Measurements from ENCODE around the gene CAMK4. TPM values are rescaled to one million over a fixed set of nuclear protein-coding genes. Genes with fewer than 3 reads are reported as not detected.
A peak's percentile ranks its signal among the peaks of the same experiment; 100 is the strongest.

CAMK4 gene
- total and polyA plus RNA-seq, 7 donors: 0.02 to 1.00 (median 0.15) TPM; not detected in 1

DNA sequence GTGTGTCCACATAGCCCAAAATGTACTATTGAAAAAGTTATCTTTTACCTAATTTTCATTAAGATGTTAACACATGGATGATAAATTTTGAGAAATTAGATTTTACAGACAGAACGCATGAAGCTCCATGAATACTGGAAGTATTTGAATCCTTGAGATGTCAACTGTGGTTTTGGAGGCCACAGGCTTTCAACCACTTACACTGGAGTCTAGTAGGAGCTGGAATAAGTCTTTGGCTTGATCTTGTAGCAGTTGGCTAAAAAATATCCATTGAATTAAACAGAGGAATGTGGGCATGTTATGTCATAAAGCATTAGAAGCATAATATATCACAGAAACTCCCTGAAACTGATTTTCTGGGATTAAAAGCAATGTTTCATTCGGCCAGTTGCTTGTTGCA lies 52.9 kb downstream of the CAMK4 start:
- Histone ChIP-seq H3K27me3 (ENCODE audit: insufficient read depth in 3 of 3, low read length in 2 of 3) (peaks cover 0 to 2% (median 0%) of the 10 kb centered on the region in 3 donors), H3K9me3 (no peaks in the 10 kb centered on the region), H3K4me3 (no peak overlapping the region), H3K27ac (no peak overlapping the region), H3K4me1 (no peaks in the 10 kb centered on the region), H3K36me3 (ENCODE audit: insufficient read depth in 1 of 2, low read depth in 1 of 2) (no peaks in the 10 kb centered on the region)
- TF ChIP-seq, protein P1, sequence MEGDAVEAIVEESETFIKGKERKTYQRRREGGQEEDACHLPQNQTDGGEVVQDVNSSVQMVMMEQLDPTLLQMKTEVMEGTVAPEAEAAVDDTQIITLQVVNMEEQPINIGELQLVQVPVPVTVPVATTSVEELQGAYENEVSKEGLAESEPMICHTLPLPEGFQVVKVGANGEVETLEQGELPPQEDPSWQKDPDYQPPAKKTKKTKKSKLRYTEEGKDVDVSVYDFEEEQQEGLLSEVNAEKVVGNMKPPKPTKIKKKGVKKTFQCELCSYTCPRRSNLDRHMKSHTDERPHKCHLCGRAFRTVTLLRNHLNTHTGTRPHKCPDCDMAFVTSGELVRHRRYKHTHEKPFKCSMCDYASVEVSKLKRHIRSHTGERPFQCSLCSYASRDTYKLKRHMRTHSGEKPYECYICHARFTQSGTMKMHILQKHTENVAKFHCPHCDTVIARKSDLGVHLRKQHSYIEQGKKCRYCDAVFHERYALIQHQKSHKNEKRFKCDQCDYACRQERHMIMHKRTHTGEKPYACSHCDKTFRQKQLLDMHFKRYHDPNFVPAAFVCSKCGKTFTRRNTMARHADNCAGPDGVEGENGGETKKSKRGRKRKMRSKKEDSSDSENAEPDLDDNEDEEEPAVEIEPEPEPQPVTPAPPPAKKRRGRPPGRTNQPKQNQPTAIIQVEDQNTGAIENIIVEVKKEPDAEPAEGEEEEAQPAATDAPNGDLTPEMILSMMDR (IDR thresholded peaks at IDR 0.05): no peak
- 49 to 51% (median 50%) methylated on average over 2 of the region's 2 CpGs for WGBS, 3 donors
- DNase-seq: no peak
- ATAC-seq: no peak
- intact Hi-C loops (cut with DNase I): no loop called here

DNA sequence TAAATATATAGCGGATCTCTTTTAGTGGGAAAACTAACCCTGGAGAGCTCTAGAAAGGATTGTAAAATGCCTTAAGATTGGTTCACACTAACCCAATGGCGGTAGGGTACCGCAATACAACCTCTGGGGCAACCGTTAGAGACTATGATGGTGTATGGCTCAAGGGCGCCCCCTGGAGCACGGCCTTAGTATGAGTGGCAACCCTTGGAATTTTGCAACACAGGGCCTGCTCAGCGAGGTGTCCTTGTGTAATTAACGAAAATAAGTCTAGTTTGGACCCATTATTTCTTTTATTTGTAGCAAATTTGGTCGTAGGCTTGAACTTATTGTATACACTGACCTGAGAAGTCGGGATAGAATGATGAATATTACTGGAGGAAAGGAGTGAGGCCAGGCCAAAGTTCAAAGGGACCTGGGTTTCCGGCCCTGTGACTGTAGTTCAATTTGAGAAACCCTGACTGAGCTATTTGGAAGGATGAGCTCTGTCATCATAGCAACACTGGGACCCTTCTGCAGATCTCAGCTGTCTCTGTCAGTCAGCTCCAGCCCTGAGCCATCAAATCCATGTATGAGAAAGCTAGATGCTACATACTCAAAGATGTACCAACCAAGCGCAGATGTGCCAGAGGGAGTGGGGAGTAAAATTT lies 54.8 kb downstream of the CAMK4 start:
- DNase-seq (peak; percentile 18 to 60), ATAC-seq (no peak)
- Histone ChIP-seq H3K27me3 (ENCODE audit: insufficient read depth in 3 of 3, low read length in 2 of 3) (peaks cover 0 to 2% (median 0%) of the 10 kb centered on the region in 3 donors), H3K27ac (no peak overlapping the region), H3K36me3 (ENCODE audit: insufficient read depth in 1 of 2, low read depth in 1 of 2) (no peaks in the 10 kb centered on the region), H3K9me3 (no peaks in the 10 kb centered on the region), H3K4me1 (no peaks in the 10 kb centered on the region), H3K4me3 (no peak overlapping the region)
- WGBS, 3 donors: 47 to 53% (median 50%) methylated on average over 12 of the region's 12 CpGs
- TF ChIP-seq, protein P1 (IDR thresholded peaks at IDR 0.05): peak; percentile 46
- intact Hi-C loops (cut with DNase I): no loop called here

DNA sequence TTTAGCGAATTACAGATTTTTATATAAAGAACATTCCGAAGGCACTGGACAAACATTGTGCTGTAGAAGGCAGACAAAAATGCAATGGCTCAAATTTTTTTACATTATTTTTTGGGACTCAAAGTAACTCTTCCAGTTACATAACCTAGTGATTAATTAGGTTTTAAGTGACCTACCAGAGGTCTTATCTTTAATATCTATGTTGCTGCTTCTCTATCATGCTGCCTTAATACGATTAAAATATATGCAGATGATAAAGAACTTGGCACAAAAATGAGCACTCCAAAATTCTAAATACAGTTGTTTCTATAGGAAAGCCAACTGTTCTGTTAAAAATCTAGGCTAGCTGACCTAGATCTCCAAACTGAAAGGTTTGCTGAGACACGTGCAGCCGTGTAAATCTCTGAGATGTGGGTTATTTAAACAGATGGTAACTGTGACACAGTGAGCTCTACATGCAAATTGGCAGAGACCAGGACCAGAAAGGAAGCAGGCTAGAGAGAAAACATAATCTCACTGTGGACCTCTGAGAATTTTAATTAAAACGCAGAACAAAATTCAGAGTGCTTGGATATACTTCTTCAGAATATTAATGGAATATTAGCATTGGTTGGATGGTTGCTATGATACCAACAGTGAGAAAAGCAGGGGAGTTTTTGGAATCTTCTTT lies 56.2 kb downstream of the CAMK4 start:
- TF ChIP-seq, protein P1 (IDR thresholded peaks at IDR 0.05): no peak
- 41 to 46% (median 44%) methylated on average over 6 of the region's 6 CpGs for WGBS, 3 donors
- Histone ChIP-seq H3K4me1 (no peaks in the 10 kb centered on the region), H3K9me3 (no peaks in the 10 kb centered on the region), H3K27me3 (ENCODE audit: insufficient read depth in 3 of 3, low read length in 2 of 3) (peaks cover 0 to 2% (median 0%) of the 10 kb centered on the region in 3 donors), H3K4me3 (no peak overlapping the region), H3K36me3 (ENCODE audit: insufficient read depth in 1 of 2, low read depth in 1 of 2) (no peaks in the 10 kb centered on the region), H3K27ac (no peak overlapping the region)
- intact Hi-C loops (cut with DNase I): no loop called here
- ATAC-seq (no peak), DNase-seq (no peak)

DNA sequence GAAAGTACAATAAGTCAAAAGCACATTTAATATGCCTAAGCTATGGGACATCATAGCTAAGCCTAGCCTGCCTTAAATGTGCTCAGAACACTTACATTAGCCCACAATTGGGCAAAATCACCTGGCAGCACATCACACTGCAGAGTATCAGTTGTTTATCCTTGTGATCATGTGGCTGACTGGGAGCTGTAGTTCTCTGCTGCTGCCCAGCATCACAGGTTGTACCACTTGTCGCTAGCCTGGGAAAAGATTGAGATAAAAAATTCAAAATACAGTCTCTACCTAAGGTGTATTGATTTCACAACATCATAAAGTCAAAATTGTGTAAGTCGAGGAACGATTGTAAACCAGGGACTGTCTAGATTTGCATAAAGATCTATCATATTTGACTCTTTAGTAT lies 58.6 kb downstream of the CAMK4 start:
- no peak overlapping the region for H3K27ac ChIP-seq
- ATAC-seq (no peak), DNase-seq (no peak)
- H3K4me3 ChIP-seq: no peak overlapping the region
- H3K9me3 ChIP-seq: no peaks in the 10 kb centered on the region
- no peaks in the 10 kb centered on the region for H3K27me3 ChIP-seq (ENCODE audit: insufficient read depth in 3 of 3, low read length in 2 of 3)
- TF ChIP-seq, protein P1 (IDR thresholded peaks at IDR 0.05): no peak
- intact Hi-C loops (cut with DNase I): no loop called here
- H3K36me3 ChIP-seq (ENCODE audit: insufficient read depth in 1 of 2, low read depth in 1 of 2): no peaks in the 10 kb centered on the region
- no peaks in the 10 kb centered on the region for H3K4me1 ChIP-seq
- 92 to 96% (median 92%) methylated on average over 3 of the region's 3 CpGs for WGBS, 3 donors

Data from psoas muscle (tissue), 8 donors.